CD4-positive, CD25-positive, alpha-beta regulatory T cell (primary cell): ENCODE results near the gene INHBB. TPM values are rescaled to one million over a fixed set of nuclear protein-coding genes. Genes with fewer than 3 reads are reported as not detected.
"Not testable (repeated sequence)": the region's sequence is repeated elsewhere in the genome, so short reads cannot be mapped to it uniquely, and the experiment has no call there.

ENCODE experiments used
- ATAC-seq, 2 donors: fragments of 150-1000 bp; cut with Tn5 transposase; one replicate each; pipeline ENCODE4 v1.10.0; 2021; ENCODE audit warnings: low read depth in 2 of 2, moderate number of reproducible peaks in 2 of 2, moderate library complexity in 1 of 2
- DNase-seq, 3 donors: peaks; one replicate each; pipeline versions ENCODE4 v3.0.0 to v3.0.0-alpha.2; 2012 to 2022; ENCODE audit warnings: mixed read lengths in 1 of 3
- H3K27ac ChIP-seq: one replicate; pipeline ENCODE4 v1.7.0; 2013; ENCODE audit warnings: mild to moderate bottlenecking, low read length; ENCODE audit not compliant: insufficient read depth, poor library complexity, severe bottlenecking
- H3K27me3 ChIP-seq: one replicate; pipeline ENCODE4 v1.7.0; 2013; ENCODE audit warnings: low read length; ENCODE audit not compliant: control insufficient read depth, insufficient read depth
- H3K36me3 ChIP-seq: one replicate; pipeline ENCODE4 v1.7.0; 2013; ENCODE audit warnings: mild to moderate bottlenecking, low read length, moderate library complexity; ENCODE audit not compliant: control insufficient read depth, insufficient read depth
- H3K4me1 ChIP-seq: 2 replicates; pipeline ENCODE4 v1.7.0; 2013; ENCODE audit warnings: mild to moderate bottlenecking, low read length; ENCODE audit not compliant: insufficient read depth, control insufficient read depth, poor library complexity, severe bottlenecking
- H3K4me3 ChIP-seq: one replicate; pipeline ENCODE4 v1.7.0; 2013; ENCODE audit warnings: low read depth, mild to moderate bottlenecking, low read length, moderate library complexity
- H3K9me3 ChIP-seq, 2 experiments: 1 replicate in 1 of 2; 2 replicates in 1 of 2; pipeline ENCODE4 v1.7.0; 2013; ENCODE audit warnings: low read length in 2 of 2, mild to moderate bottlenecking in 1 of 2, moderate library complexity in 1 of 2; ENCODE audit not compliant: control insufficient read depth in 2 of 2
- H3K27ac Mint-ChIP-seq, 3 donors: one replicate each; pipeline ENCODE4 v1.8.0; 2020 to 2022; ENCODE audit warnings: mild to moderate bottlenecking in 3 of 3, mixed read lengths in 3 of 3, moderate library complexity in 2 of 3
- H3K27me3 Mint-ChIP-seq: one replicate; pipeline ENCODE4 v1.8.0; 2022; ENCODE audit warnings: mild to moderate bottlenecking, mixed read lengths
- H3K36me3 Mint-ChIP-seq: one replicate; pipeline ENCODE4 v1.8.0; 2020; ENCODE audit warnings: mixed read lengths
- H3K4me1 Mint-ChIP-seq, 4 donors: one replicate each; pipeline ENCODE4 v1.8.0; 2020 to 2022; ENCODE audit warnings: mixed read lengths in 4 of 4, mild to moderate bottlenecking in 1 of 4
- H3K4me3 Mint-ChIP-seq, 4 donors: one replicate each; pipeline ENCODE4 v1.8.0; 2020 to 2022; ENCODE audit warnings: mild to moderate bottlenecking in 4 of 4, mixed read lengths in 4 of 4, moderate library complexity in 3 of 4
- H3K9me3 Mint-ChIP-seq, 7 donors: one replicate each; pipeline ENCODE4 v1.8.0; 2020 to 2022; ENCODE audit warnings: mixed read lengths in 7 of 7, mild to moderate bottlenecking in 3 of 7, moderate library complexity in 2 of 7
- polyA plus RNA-seq, 4 donors: library from polyadenylated mRNA; unstranded; fragments of 300-500 nt; fragmentation: Illumina TruSeq; gene quantifications; one replicate each; pipeline ENCODE4 v1.2.3, GENCODE V29; 2021
- total RNA-seq: library from RNA; stranded (reverse); gene quantifications from one replicate; pipeline ENCODE4 v1.2.3, GENCODE V29; 2022

INHBB gene
- total and polyA plus RNA-seq, 5 donors from 2014 or later = not detected

GRCh38 chr2:120320887-120321556 is 24.9 kb upstream of the INHBB start:
- not testable (repeated sequence) for H3K4me3 ChIP-seq, H3K27me3 Mint-ChIP-seq, H3K9me3 Mint-ChIP-seq, H3K27me3 ChIP-seq, H3K9me3 ChIP-seq, ATAC-seq, H3K4me1 ChIP-seq, DNase-seq, H3K27ac ChIP-seq, H3K4me1 Mint-ChIP-seq, H3K36me3 ChIP-seq, H3K36me3 Mint-ChIP-seq
- Mint-ChIP-seq H3K4me3 (peak overlapping the region in 1 of 4 donors; percentile 52), H3K27ac (peak overlapping the region in 1 of 3 donors; percentile 36)

GRCh38 chr2:120321721-120322284 is 24.1 kb upstream of the INHBB start:
- H3K27me3 ChIP-seq = no peaks in the 10 kb centered on the region
- H3K36me3 ChIP-seq = no peaks in the 10 kb centered on the region
- no peaks in the 10 kb centered on the region for H3K9me3 ChIP-seq
- no peak overlapping the region for H3K4me3 ChIP-seq
- Mint-ChIP-seq H3K27ac (peak overlapping the region in 1 of 3 donors; percentile 36), H3K36me3 (no peaks in the 10 kb centered on the region), H3K4me1 (peaks cover 0 to 5% (median 0%) of the 10 kb centered on the region in 4 donors), H3K27me3 (peaks cover 3% of the 10 kb centered on the region), H3K4me3 (no peak overlapping the region), H3K9me3 (no peaks in the 10 kb centered on the region)
- no peak overlapping the region for H3K27ac ChIP-seq
- DNase-seq = no peak
- ATAC-seq = no peak
- H3K4me1 ChIP-seq = no peaks in the 10 kb centered on the region

- no peaks in the 10 kb centered on the region for H3K9me3 ChIP-seq
- Mint-ChIP-seq H3K27me3 (peaks cover 4% of the 10 kb centered on the region), H3K9me3 (no peaks in the 10 kb centered on the region), H3K4me3 (no peak overlapping the region), H3K4me1 (peaks cover 0 to 5% (median 0%) of the 10 kb centered on the region in 4 donors), H3K27ac (no peak overlapping the region), H3K36me3 (no peaks in the 10 kb centered on the region)
- no peak overlapping the region for H3K4me3 ChIP-seq
- H3K4me1 ChIP-seq = no peaks in the 10 kb centered on the region
- no peak overlapping the region for H3K27ac ChIP-seq
- DNase-seq = no peak
- H3K36me3 ChIP-seq = no peaks in the 10 kb centered on the region
- no peaks in the 10 kb centered on the region for H3K27me3 ChIP-seq
- ATAC-seq = no peak
These were observed 23.6 kb upstream of the INHBB start for GRCh38 chr2:120322329-120322728.

- ATAC-seq (no peak), DNase-seq (no peak)
- Mint-ChIP-seq H3K4me1 (peaks cover 0 to 5% (median 0%) of the 10 kb centered on the region in 4 donors), H3K9me3 (no peaks in the 10 kb centered on the region), H3K36me3 (no peaks in the 10 kb centered on the region), H3K27ac (no peak overlapping the region), H3K27me3 (peaks cover 4% of the 10 kb centered on the region), H3K4me3 (no peak overlapping the region)
- no peaks in the 10 kb centered on the region for H3K9me3 ChIP-seq
- no peak overlapping the region for H3K27ac ChIP-seq
- no peak overlapping the region for H3K4me3 ChIP-seq
- H3K36me3 ChIP-seq = no peaks in the 10 kb centered on the region
- H3K27me3 ChIP-seq = no peaks in the 10 kb centered on the region
- no peaks in the 10 kb centered on the region for H3K4me1 ChIP-seq
These were observed 22.7 kb upstream of the INHBB start for GRCh38 chr2:120323214-120323613.

- Mint-ChIP-seq H3K9me3 (no peaks in the 10 kb centered on the region), H3K4me3 (peak overlapping the region in 1 of 4 donors; percentile 22), H3K27me3 (peaks cover 4% of the 10 kb centered on the region), H3K36me3 (no peaks in the 10 kb centered on the region), H3K4me1 (peaks cover 0 to 5% (median 0%) of the 10 kb centered on the region in 4 donors), H3K27ac (no peak overlapping the region)
- Histone ChIP-seq H3K27me3 (no peaks in the 10 kb centered on the region), H3K4me3 (no peak overlapping the region), H3K36me3 (no peaks in the 10 kb centered on the region), H3K9me3 (no peaks in the 10 kb centered on the region), H3K27ac (no peak overlapping the region), H3K4me1 (no peaks in the 10 kb centered on the region)
- DNase-seq (no peak), ATAC-seq (no peak)
These were observed 22.0 kb upstream of the INHBB start for GRCh38 chr2:120323807-120324399.

GRCh38 chr2:120324933-120325332 is 21.0 kb upstream of the INHBB start:
- H3K27me3 Mint-ChIP-seq = peaks cover 4% of the 10 kb centered on the region
- Histone ChIP-seq H3K36me3 (no peaks in the 10 kb centered on the region), H3K27me3 (no peaks in the 10 kb centered on the region), H3K4me1 (no peaks in the 10 kb centered on the region), H3K4me3 (no peak overlapping the region), H3K27ac (no peak overlapping the region), H3K9me3 (no peaks in the 10 kb centered on the region)
- H3K36me3 Mint-ChIP-seq = no peaks in the 10 kb centered on the region
- H3K9me3 Mint-ChIP-seq = no peaks in the 10 kb centered on the region
- no peak overlapping the region for H3K4me3 Mint-ChIP-seq
- peaks cover 0 to 5% (median 0%) of the 10 kb centered on the region in 4 donors for H3K4me1 Mint-ChIP-seq
- H3K27ac Mint-ChIP-seq = no peak overlapping the region
- DNase-seq (no peak), ATAC-seq (no peak)

- no peaks in the 10 kb centered on the region for H3K36me3 Mint-ChIP-seq
- Histone ChIP-seq H3K4me3 (no peak overlapping the region), H3K27me3 (no peaks in the 10 kb centered on the region), H3K4me1 (no peaks in the 10 kb centered on the region), H3K27ac (no peak overlapping the region), H3K36me3 (no peaks in the 10 kb centered on the region), H3K9me3 (no peaks in the 10 kb centered on the region)
- peaks cover 0 to 1% (median 0%) of the 10 kb centered on the region in 7 donors for H3K9me3 Mint-ChIP-seq
- peaks cover 10% of the 10 kb centered on the region for H3K27me3 Mint-ChIP-seq
- H3K4me1 Mint-ChIP-seq = peaks cover 0 to 8% (median 0%) of the 10 kb centered on the region in 4 donors
- no peak overlapping the region for H3K4me3 Mint-ChIP-seq
- ATAC-seq = no peak
- H3K27ac Mint-ChIP-seq = no peak overlapping the region
- DNase-seq = no peak
These were observed 19.9 kb upstream of the INHBB start for GRCh38 chr2:120326066-120326465.
